ENCODE data around the gene OSBPL8.

The OSBPL8 gene

DNA sequence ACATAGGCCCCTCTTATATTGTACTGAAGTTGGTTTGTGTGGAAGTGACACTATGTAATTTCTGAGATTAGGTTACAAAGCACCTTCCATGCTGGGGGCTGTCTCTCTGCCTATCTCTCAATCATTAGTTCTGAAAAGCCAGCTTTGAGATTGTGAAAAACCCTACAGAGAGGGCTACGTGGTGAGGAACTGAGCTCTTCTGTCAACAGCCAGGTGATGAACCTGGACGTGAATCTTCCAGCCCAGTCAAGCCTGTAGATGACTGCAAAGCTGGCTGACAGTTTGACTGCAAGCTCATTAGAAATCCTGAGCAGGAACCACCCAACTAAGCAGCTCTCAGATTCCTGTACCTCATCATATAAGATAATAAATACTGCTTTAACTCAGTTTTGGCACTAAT, 175.0 kb downstream of the OSBPL8 start:
- TF ChIP-seq ZNF626 (tag by site-specific recombination; IDR thresholded peaks at IDR 0.05) (no peak), MZF1 (tag by site-specific recombination; IDR thresholded peaks at IDR 0.05; ENCODE audit: borderline replicate concordance) (no peak), ZNF791 (tag by site-specific recombination; IDR thresholded peaks at IDR 0.05) (no peak), REST (tag by site-specific recombination; IDR thresholded peaks at IDR 0.05) (no peak), ZNF274 (IDR thresholded peaks at IDR 0.05; ENCODE audit: low read length) (no peak), ZNF274 (tag by site-specific recombination; IDR thresholded peaks at IDR 0.05; ENCODE audit: borderline replicate concordance) (no peak), ZBTB26 (tag by site-specific recombination; optimal IDR thresholded peaks at IDR 0.05) (no peak), YY2 (tag by site-specific recombination; IDR thresholded peaks at IDR 0.05) (no peak), YY1 (tag by site-specific recombination; IDR thresholded peaks at IDR 0.05) (no peak)
- TF ChIP-seq, protein P1, sequence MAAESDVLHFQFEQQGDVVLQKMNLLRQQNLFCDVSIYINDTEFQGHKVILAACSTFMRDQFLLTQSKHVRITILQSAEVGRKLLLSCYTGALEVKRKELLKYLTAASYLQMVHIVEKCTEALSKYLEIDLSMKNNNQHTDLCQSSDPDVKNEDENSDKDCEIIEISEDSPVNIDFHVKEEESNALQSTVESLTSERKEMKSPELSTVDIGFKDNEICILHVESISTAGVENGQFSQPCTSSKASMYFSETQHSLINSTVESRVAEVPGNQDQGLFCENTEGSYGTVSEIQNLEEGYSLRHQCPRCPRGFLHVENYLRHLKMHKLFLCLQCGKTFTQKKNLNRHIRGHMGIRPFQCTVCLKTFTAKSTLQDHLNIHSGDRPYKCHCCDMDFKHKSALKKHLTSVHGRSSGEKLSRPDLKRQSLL (tag by site-specific recombination; IDR thresholded peaks at IDR 0.05) = no peak
- Histone ChIP-seq H3K4me3 (ENCODE audit: low read depth, low read length) (no peak overlapping the region), H3K4me1 (ENCODE audit: control insufficient read depth, insufficient read depth, low read length) (peaks cover 8% of the 10 kb centered on the region), H3K27ac (ENCODE audit: extremely low read depth, low read depth, low read length) (no peak overlapping the region), H3K9me3 (ENCODE audit: control insufficient read depth, insufficient read depth, low read depth, low read length) (no peaks in the 10 kb centered on the region), H3K36me3 (ENCODE audit: control insufficient read depth in 2 of 2, insufficient read depth in 1 of 2, low read length in 2 of 2) (peaks cover 8 to 25% of the 10 kb centered on the region in 2 experiments; a peak in 2 of 3 replicates)
- CTCF ChIA-PET = interaction anchor here (0.6 kb wide), 1 partner anchor 12 kb away, joined by 4 read pairs; no protein-coding TSS in a partner anchor
- POLR2A ChIA-PET = no interaction called here

DNA sequence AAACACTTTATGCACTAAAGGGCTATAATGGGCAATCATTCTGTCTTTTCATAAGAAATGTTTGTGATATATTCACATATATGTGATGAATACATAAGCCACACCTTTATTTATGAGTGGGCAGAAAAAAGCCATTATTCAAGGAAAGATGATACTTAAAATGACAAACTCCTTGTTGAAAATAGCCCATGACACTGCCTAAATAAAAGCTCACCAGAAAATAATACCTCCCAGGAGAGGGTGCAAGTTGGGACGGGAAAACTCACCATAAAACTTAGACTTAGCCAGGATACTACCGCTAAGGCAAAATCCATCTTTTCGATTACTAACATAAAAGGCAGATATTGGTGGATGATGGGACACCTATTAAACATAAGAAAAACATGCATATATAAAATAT, 175.6 kb downstream of the OSBPL8 start:
- TF ChIP-seq ZNF600 (tag by site-specific recombination; IDR thresholded peaks at IDR 0.05) = no peak
- TF ChIP-seq ZNF561 (tag by site-specific recombination; IDR thresholded peaks at IDR 0.05; ENCODE audit: borderline replicate concordance) = no peak
- no peak for TF ChIP-seq SP2 (tag by site-specific recombination; IDR thresholded peaks at IDR 0.05)
- no peak for TF ChIP-seq ZEB2 (tag by site-specific recombination; IDR thresholded peaks at IDR 0.05)
- no peak for TF ChIP-seq ZNF521 (tag by site-specific recombination; IDR thresholded peaks at IDR 0.05)
- no peak for TF ChIP-seq ZBTB20 (tag by site-specific recombination; IDR thresholded peaks at IDR 0.05)
- TF ChIP-seq ZNF830 (tag by site-specific recombination; IDR thresholded peaks at IDR 0.05; ENCODE audit: low read depth) = no peak
- ChIA-PET POLR2A (no interaction called here), CTCF (no interaction called here)
- H3K9me3 ChIP-seq (ENCODE audit: control insufficient read depth, insufficient read depth, low read depth, low read length) = no peaks in the 10 kb centered on the region
- peaks cover 8% of the 10 kb centered on the region for H3K4me1 ChIP-seq (ENCODE audit: control insufficient read depth, insufficient read depth, low read length)
- H3K4me3 ChIP-seq (ENCODE audit: low read depth, low read length) = no peak overlapping the region
- no peak overlapping the region for H3K27ac ChIP-seq (ENCODE audit: extremely low read depth, low read depth, low read length)
- peaks cover 8 to 19% of the 10 kb centered on the region in 2 experiments; a peak in 2 of 3 replicates for H3K36me3 ChIP-seq (ENCODE audit: control insufficient read depth in 2 of 2, insufficient read depth in 1 of 2, low read length in 2 of 2)

- no peaks in the 10 kb centered on the region for H3K4me1 ChIP-seq (ENCODE audit: control insufficient read depth, insufficient read depth, low read length)
- no peak overlapping the region for H3K27ac ChIP-seq (ENCODE audit: extremely low read depth, low read depth, low read length)
- H3K9me3 ChIP-seq (ENCODE audit: control insufficient read depth, insufficient read depth, low read depth, low read length) = no peaks in the 10 kb centered on the region
- peaks cover 5 to 26% of the 10 kb centered on the region in 2 experiments for H3K36me3 ChIP-seq (ENCODE audit: control insufficient read depth in 2 of 2, insufficient read depth in 1 of 2, low read length in 2 of 2)
- ChIA-PET CTCF (no interaction called here), POLR2A (no interaction called here)
- H3K4me3 ChIP-seq (ENCODE audit: low read depth, low read length) = no peak overlapping the region
- no peak for TF ChIP-seq ZNF211 (tag by site-specific recombination; IDR thresholded peaks at IDR 0.05; ENCODE audit: low read depth)
- TF ChIP-seq ZNF544 (tag by site-specific recombination; IDR thresholded peaks at IDR 0.05) = no peak
- no peak for TF ChIP-seq ZNF514 (tag by site-specific recombination; IDR thresholded peaks at IDR 0.05)
Observed at GRCh38 chr12:76379261-76379660, 180.3 kb downstream of the OSBPL8 start.

Measured in HEK293 (cell line).